DLD1 (cell line): Measurements from ENCODE around the gene CUL9.

Source experiments
- in situ Hi-C: cut with HindIII; loops from 2 replicates; pipeline ENCODE4 v1.10.0; 2017; ENCODE audit warnings: low sequenced_read_pairs

The CUL9 gene

GRCh38 chr6:43172104-43173007 is 9.6 kb upstream of the CUL9 start:
- in situ Hi-C loops = no loop called here

DNA sequence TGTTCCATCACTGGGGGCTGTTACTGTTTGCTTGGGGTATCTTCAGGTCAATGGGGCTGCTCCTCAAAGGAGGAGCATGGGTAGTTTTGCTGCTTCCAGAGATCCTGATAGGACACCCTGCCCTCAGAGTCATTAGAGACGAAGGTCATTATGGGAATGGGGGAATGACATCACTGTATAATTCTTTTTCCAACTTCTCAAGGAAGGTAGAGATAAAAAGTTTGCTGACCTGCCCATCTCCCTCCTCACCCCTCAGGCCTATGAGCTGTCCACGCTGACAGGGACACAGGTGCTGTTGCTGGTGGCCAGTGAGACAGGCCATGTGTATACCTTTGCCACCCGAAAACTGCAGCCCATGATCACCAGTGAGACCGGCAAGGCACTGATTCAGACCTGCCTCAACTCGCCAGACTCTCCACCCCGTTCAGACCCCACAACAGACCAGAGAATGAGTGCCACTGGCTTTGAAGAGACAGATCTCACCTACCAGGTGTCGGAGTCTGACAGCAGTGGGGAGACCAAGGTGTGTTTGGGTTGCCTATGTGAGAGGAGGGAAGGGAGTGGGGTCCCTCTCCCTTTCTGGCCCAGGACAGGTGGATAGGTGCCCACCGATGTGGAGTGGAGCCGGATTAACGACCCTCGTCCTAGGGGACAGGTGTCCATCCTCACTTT is 8.3 kb upstream of the CUL9 start:
- in situ Hi-C loops = no loop called here

DNA sequence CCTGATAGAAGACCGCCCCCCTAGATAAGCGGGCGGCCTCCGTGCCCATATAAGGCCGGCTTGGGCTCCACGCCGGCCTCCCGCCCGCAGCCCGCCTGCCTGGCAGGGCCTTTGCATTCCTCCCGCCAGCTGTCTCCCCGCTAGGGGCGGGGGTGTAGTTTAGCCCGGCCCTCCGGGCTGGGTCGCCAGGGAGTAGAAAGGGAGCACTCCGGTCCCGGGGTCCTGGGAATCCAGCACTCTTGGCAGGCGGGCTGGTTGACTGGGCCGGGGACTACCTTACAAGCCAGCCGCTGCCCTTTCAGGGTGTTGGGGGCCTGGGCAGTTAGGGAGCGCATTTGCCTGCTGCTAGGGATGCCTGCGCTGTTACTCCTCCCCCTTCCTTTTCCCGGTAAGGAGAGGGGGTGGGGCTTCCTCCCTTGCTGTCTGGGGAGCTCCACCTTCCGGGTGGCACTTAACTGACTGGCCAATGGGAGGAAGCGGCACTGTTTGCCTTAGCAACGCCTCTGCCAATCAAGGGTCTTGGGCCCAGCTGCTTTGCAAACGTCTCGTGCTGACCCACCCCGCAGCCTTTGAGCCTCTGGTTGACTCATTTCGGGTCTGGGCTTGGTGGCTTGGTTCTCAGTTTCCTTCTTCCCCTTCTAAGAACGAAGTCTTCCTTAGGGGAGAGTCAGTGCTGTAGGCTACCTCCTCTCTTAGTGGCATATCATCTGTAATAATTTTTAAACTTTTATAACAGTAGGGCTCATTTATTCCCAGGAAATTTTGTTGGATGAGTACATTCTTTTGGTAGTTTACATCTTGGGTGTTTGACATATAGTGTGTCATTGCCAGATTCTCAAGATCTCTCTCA is 7.5 kb upstream of the CUL9 start:
- in situ Hi-C loops = no loop called here

GRCh38 chr6:43175676-43176422 is 6.1 kb upstream of the CUL9 start:
- in situ Hi-C loops = no loop called here

- in situ Hi-C loops = no loop called here
Observed at GRCh38 chr6:43176423-43176786, 5.6 kb upstream of the CUL9 start.

- in situ Hi-C loops = no loop called here
Observed at GRCh38 chr6:43178150-43178549, 3.8 kb upstream of the CUL9 start.

DNA sequence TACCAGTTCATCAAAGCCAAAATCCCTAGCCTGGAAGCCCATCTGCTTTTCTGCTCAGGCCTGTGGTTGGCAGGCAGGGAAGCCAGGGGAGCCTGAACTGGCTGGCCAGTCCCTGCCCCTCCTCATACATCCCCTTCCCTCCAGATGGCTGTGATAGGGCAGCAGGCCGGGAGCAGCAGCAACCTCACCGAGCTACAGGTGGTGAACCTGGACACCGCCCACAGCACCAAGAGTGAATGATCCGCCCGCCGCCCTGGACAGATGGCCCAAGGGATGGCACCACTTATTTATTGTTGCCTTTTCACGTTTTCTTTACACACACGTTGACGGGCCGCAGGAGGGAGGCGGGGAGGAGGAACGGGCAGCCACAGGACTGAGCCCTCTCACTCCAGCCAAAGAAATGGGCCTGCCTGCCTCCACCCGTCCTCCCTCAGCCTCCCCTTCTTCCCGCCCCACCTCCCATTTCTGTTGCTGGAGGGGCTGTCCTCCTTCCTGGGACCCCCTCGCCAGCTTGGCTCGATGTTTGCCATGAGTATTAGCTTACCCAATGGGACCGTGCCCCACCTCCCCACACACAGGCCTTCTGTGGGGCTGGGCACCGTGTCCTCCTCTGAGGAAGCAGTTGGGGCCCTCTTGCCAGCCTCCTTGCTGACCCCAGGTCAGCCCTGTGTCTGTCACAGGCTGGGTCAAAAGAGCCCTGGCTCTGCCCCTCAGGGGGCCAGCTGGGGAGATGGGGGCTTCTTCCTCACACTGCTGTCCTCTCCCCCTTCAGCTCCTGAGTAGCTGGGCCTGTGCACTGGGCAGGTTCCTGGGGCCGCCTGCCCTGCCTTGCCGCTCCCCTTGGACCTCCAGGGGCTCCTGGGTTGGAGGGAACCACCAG is 2.8 kb upstream of the CUL9 start:
- in situ Hi-C loops = no loop called here

DNA sequence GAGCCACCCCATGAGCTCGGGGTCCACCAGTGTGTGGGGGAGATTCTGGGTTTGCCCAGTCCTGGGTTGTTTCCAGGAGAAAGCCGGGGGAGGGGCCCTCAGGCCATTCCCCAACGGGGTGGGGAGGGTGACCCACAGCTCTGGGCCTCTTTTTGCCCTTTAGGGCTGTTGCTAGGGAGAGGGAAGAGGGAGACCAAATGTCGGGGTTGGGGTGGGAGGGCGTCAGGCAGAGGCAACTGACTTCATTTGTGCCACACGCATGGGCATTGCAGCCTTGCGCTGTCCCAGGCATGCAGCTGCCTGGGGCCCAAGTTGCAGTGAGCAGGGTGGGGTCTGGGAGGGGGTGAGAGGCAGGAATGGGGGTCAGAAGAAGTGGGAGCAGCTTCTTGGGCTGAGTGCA is 1.9 kb upstream of the CUL9 start:
- in situ Hi-C loops = no loop called here

GRCh38 chr6:43180985-43181384 is 1.0 kb upstream of the CUL9 start:
- in situ Hi-C loops = no loop called here

DNA sequence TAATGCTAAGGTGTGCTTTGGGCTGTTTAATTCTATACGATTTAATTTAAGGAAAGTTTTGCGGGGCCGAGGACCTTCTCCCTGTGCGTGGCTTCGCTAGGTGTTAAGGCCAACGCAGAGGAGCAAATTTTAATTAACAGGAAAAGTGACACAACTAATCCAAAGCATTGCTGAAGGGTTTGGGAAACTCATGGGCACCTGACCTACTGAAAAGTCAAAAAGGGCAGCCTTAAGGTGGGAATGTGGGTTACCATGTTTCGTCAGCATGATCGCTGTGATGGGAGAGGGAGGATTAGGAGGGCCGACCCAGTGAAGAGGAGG is 415 bp upstream of the CUL9 start:
- in situ Hi-C loops = no loop called here

- in situ Hi-C loops = no loop called here
Observed at GRCh38 chr6:43183441-43183840, 1.4 kb downstream of the CUL9 start.

GRCh38 chr6:43184268-43184985 is 2.4 kb downstream of the CUL9 start:
- in situ Hi-C loops = no loop called here

DNA sequence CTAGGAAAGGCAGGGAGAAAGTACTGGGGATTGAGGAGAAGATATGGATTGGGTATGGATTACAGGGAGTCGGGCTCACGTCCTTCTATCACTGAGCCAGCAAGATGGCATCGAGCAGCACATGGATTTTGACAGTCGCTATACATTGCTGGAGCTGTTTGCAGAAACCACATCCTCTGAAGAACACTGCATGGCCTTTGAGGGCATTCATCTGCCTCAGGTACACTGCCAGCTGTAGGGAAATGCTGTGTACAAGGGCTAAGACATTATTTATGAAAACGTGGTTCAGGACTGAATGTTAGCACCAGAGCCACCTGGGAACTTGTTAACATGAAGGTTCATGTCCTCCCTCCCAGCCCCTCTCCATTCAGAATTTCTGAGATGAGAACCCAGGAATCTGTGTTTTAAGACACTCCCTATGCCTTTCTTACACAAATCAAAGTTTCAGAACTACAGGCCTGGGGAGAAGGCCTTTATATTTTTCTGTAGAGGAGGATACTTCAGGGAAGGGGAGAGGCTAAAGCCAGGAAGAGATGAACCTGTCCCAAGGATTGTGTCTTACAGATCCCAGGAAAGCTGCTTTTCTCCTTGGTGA is 3.5 kb downstream of the CUL9 start:
- in situ Hi-C loops = no loop called here

- in situ Hi-C loops = no loop called here
Observed at GRCh38 chr6:43186019-43186418, 4.0 kb downstream of the CUL9 start.

- in situ Hi-C loops = no loop called here
Observed at GRCh38 chr6:43186706-43187105, 4.7 kb downstream of the CUL9 start.

DNA sequence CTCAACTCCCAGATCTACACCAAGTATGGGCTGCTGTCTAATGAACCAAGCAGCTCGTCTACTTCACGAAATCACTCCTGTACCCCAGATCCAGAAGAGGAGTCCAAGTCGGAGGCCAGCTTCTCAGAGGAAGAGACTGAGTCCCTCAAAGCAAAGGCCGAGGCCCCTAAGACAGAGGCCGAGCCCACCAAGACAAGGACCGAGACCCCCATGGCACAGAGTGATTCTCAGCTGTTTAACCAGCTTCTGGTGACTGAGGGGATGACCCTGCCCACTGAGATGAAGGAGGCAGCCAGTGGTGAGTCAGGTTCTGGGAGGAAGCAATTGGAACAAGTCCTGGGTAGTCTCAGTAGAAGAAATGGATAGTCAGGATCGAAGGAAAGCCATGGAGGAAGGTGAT is 5.8 kb downstream of the CUL9 start:
- in situ Hi-C loops = no loop called here

DNA sequence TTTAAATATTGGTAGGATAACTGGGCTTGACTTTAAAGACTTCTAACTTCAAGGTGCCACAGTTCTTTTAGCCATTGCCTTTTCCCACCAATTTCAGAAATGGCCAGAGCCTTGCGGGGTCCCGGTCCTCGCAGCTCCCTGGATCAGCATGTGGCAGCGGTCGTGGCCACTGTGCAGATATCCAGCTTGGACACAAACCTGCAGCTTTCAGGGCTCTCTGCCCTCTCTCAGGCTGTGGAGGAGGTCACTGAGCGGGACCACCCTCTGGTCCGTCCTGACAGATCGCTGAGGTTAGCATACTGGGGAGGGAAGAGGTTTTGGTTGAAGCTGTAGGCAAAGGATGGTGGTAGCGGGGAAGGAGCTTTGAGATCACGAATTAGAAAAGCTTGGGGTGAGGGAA is 6.4 kb downstream of the CUL9 start:
- in situ Hi-C loops = no loop called here

DNA sequence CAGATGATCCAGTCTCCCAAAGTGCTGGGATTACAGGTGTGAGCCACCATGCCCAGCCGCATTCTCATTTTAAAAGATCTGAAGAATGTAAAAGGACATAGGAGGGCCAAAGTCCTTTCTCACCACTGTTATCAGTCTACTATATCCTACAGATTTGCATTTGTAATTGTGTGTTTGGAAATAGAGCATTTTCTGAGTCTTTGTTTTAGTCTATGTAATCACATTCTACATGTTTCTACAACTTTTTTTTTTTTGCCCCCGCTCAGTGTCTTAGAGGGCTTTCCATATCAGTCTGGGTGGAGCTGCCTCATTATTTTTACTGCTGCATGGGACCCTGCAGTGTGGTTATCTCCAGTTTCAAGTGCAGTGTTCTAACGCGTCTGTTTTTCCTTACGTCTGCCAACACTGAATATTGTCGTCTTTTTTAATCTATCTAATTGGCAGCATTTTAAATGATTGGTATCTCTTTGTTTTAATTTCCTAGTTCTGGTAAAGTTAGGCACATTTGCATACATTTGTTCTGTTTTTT is 7.8 kb downstream of the CUL9 start:
- in situ Hi-C loops = no loop called here

GRCh38 chr6:43192911-43193310 is 10.9 kb downstream of the CUL9 start:
- in situ Hi-C loops = no loop called here
